Lung (tissue), 12 donors: ENCODE measurements around the gene FAM83C. TPM values are rescaled to one million over a fixed set of nuclear protein-coding genes. Genes with fewer than 3 reads are reported as not detected.

ENCODE experiments used
- ATAC-seq: fragments of 200-7000 bp; cut with Tn5 transposase; one replicate; pipeline ENCODE4 v1.9.1; 2020; ENCODE audit warnings: moderate number of reproducible peaks; ENCODE audit not compliant: insufficient read depth, low FRiP score
- DNase-seq, 3 donors: peaks; one replicate each; pipeline ENCODE4 v3.0.0-alpha.2; 2013 to 2017
- H3K27ac ChIP-seq, 2 donors: one replicate each; pipeline ENCODE4 v1.5.1; 2013; ENCODE audit warnings: mild to moderate bottlenecking in 2 of 2, moderate library complexity in 2 of 2, control low read depth in 1 of 2, inconsistent platforms in 1 of 2, low read depth in 1 of 2, low read length in 1 of 2
- H3K27me3 ChIP-seq, 3 donors: one replicate each; pipeline ENCODE4 v1.5.1; 2013; ENCODE audit warnings: low read length in 2 of 3; ENCODE audit not compliant: control insufficient read depth in 3 of 3, insufficient read depth in 3 of 3
- H3K36me3 ChIP-seq, 4 donors: one replicate each; pipeline ENCODE4 v1.5.1; 2013; ENCODE audit warnings: low read length in 4 of 4, mild to moderate bottlenecking in 1 of 4, moderate library complexity in 1 of 4; ENCODE audit not compliant: control insufficient read depth in 4 of 4, insufficient read depth in 4 of 4
- H3K4me1 ChIP-seq, 5 donors: one replicate each; pipeline ENCODE4 v1.5.1; 2013; ENCODE audit warnings: low read length in 5 of 5, mild to moderate bottlenecking in 2 of 5, moderate library complexity in 1 of 5; ENCODE audit not compliant: control insufficient read depth in 5 of 5, insufficient read depth in 5 of 5
- H3K4me3 ChIP-seq: one replicate; pipeline ENCODE4 v1.5.1; 2013; ENCODE audit warnings: mild to moderate bottlenecking, control low read depth, moderate library complexity
- H3K9ac ChIP-seq, 2 donors: one replicate each; pipeline ENCODE4 v1.5.1; 2013; ENCODE audit warnings: low read length in 2 of 2, control low read depth in 1 of 2; ENCODE audit not compliant: insufficient read depth in 1 of 2
- H3K9me3 ChIP-seq, 4 donors: one replicate each; pipeline ENCODE4 v1.5.1; 2013; ENCODE audit warnings: low read length in 3 of 4, mild to moderate bottlenecking in 1 of 4, moderate library complexity in 1 of 4; ENCODE audit not compliant: control insufficient read depth in 4 of 4, insufficient read depth in 3 of 4
- WGBS, 2 donors: extraction: QIAGEN DNeasy Blood & Tissue Kit; methylation state at CpG; one replicate each; pipeline ENCODE4 v1.1.7; 2013; 5-methylcytosine and 5-hydroxymethylcytosine counted together
- polyA plus RNA-seq, 2 donors: library from polyadenylated mRNA; stranded (reverse); fragments of 200-250 nt; gene quantifications; one replicate each; pipeline ENCODE4 v1.2.1, GENCODE V29; 2013
- total RNA-seq, 2 donors: library from RNA; depleted of rRNA in 1 of 2; stranded (reverse); fragments of >200 nt in 1 of 2; gene quantifications; one replicate each; pipeline ENCODE4 v1.2.1, GENCODE V29; 2014 to 2021
- TF ChIP-seq, protein P1 (sequence below): IDR thresholded peaks from 2 replicates; pipeline ENCODE4 v1.5.1; 2012; ENCODE audit warnings: mild to moderate bottlenecking; ENCODE audit errors: control extremely low read depth, extremely low read depth
- donor health status: control.
- donor health status: control.
- donor health status: Bipolar disorder and iron deficiency.
- donor health status: healthy.
- donor health status: DM: yes; HTN: yes; CAD: no.

Gene FAM83C
- total and polyA plus RNA-seq, 4 donors = not detected

DNA sequence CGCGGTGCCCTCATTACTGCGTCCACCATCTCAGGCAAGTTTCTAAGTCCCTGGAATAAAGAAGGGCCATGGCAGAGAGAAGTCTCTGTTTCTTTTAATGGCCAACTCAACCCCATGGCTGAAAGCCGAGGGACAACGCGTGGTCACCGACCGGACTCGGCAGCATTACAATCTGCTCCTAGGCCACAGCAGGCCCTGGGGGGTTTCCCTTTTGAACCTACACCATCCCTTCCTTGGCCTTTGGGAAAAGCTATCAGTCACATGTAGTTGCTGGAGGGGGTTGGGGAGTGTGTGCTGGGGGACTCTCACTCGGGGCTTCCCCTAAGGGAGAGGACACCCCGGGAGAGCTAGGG is 11.1 kb upstream of the FAM83C start:
- TF ChIP-seq, protein P1, sequence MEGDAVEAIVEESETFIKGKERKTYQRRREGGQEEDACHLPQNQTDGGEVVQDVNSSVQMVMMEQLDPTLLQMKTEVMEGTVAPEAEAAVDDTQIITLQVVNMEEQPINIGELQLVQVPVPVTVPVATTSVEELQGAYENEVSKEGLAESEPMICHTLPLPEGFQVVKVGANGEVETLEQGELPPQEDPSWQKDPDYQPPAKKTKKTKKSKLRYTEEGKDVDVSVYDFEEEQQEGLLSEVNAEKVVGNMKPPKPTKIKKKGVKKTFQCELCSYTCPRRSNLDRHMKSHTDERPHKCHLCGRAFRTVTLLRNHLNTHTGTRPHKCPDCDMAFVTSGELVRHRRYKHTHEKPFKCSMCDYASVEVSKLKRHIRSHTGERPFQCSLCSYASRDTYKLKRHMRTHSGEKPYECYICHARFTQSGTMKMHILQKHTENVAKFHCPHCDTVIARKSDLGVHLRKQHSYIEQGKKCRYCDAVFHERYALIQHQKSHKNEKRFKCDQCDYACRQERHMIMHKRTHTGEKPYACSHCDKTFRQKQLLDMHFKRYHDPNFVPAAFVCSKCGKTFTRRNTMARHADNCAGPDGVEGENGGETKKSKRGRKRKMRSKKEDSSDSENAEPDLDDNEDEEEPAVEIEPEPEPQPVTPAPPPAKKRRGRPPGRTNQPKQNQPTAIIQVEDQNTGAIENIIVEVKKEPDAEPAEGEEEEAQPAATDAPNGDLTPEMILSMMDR = no peak
- no peaks in the 10 kb centered on the region for H3K9me3 ChIP-seq

DNA sequence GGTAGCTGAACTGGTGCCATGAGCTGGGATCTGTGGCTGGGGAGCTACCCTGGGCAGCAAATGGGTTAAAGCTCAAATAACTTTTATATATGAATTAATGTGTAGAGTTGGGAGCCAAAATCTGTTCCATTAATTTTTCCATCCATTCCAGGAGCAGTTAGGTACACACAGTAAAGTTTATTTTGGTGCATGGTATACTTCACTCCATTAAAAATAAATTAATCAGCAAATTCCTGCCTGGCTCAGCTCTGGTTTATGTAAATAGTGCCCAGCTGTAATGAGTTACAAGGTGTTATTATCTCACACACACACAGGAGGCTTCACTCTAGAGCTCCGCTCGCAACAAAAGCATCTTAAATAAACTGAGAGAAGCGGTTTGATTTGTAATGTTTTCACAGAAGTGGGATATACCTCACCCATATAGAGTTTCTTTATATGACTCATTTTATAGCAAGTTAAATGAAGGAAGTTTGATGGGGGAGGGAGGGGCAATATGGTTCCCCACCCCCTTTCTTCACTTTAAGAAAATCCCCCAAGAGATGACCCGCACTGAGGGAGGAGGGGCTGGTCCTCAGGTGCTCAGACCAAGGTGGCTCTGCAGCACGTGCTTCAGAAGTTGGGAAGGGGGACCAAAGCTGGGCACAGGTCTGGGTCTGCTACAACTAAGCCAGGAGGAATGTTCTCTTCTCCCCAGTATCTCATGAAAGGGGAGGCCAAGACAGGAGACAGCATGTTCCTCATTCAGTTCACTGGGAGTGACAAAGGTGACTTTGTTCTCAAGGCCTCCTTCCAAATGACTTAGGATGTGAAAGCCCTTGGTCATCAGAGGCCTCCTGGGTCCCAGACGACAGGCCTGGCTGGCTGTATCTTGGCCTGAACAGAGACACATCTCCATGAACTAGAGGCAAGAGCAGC is 10.5 kb upstream of the FAM83C start:
- WGBS, 2 donors = 86 to 87% methylated on average over 6 of the region's 6 CpGs
- Histone ChIP-seq H3K9me3 (no peaks in the 10 kb centered on the region), H3K4me3 (no peak overlapping the region), H3K4me1 (peaks cover 0 to 10% (median 2%) of the 10 kb centered on the region in 5 donors), H3K36me3 (peaks cover 0 to 10% (median 2%) of the 10 kb centered on the region in 4 donors), H3K27ac (no peak overlapping the region), H3K9ac (no peak overlapping the region), H3K27me3 (no peaks in the 10 kb centered on the region)
- DNase-seq (no peak), ATAC-seq (no peak)
- TF ChIP-seq, protein P1 = no peak

More for the DNA sequence above, 11.1 kb upstream of the FAM83C start:
- Histone ChIP-seq H3K9ac (no peak overlapping the region), H3K4me1 (peaks cover 0 to 10% (median 2%) of the 10 kb centered on the region in 5 donors), H3K27ac (no peak overlapping the region), H3K36me3 (peaks cover 0 to 10% (median 2%) of the 10 kb centered on the region in 4 donors), H3K4me3 (no peak overlapping the region), H3K27me3 (no peaks in the 10 kb centered on the region)
- 86 to 92% methylated on average over 11 of the region's 11 CpGs for WGBS, 2 donors
- DNase-seq (no peak), ATAC-seq (no peak)

DNA sequence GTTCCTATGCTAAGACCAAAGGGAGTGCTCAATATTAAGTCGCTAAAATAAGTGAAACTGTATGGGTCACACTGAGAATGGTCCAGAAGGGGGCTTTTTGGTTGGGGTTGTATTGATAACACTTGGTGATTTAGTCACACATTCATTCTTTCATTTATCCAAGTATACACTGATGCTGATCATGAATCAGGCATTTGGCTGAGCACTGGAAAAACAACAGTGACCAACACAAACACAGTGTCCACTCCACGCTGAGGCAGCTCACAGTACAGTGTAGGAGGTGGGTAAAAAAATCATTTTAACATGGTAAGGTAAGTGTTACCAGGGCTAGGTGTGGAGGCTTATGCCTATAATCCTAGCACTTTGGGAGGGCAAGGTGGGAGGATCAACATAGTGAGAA is 9.2 kb upstream of the FAM83C start:
- ATAC-seq (no peak), DNase-seq (no peak)
- Histone ChIP-seq H3K4me3 (no peak overlapping the region), H3K9me3 (no peaks in the 10 kb centered on the region), H3K27me3 (no peaks in the 10 kb centered on the region), H3K4me1 (peaks cover 0 to 10% (median 2%) of the 10 kb centered on the region in 5 donors), H3K36me3 (peaks cover 0 to 10% (median 2%) of the 10 kb centered on the region in 4 donors), H3K9ac (no peak overlapping the region), H3K27ac (no peak overlapping the region)
- TF ChIP-seq, protein P1 = no peak
- WGBS, 2 donors = 91 to 94% methylated on average over 2 of the region's 2 CpGs
